Gastroesophageal sphincter (tissue), 3 donors: ENCODE results near the gene SLFN12L.
A peak's percentile ranks its signal among the peaks of the same experiment; 100 is the strongest.

Experiments used
- CTCF ChIP-seq, 4 experiments: fragments of 200-600 bp in 2 of 4; fragments of 450-650 bp in 2 of 4; sonication (generic) in 1 of 4; IDR thresholded peaks; one replicate each; pipeline ENCODE4 v1.5.1; 2017 to 2019; ENCODE audit warnings: antibody characterized with exemption in 4 of 4, mild to moderate bottlenecking in 2 of 4, moderate library complexity in 2 of 4
- EP300 ChIP-seq: sonication (generic); formaldehyde crosslinking; IDR thresholded peaks from one replicate; pipeline ENCODE4 v1.6.1; 2017; ENCODE audit warnings: antibody characterized with exemption, mild to moderate bottlenecking
- POLR2A ChIP-seq, 2 donors: fragments of 450-650 bp; IDR thresholded peaks; one replicate each; pipeline ENCODE4 v1.6.1; 2017; ENCODE audit warnings: antibody characterized with exemption in 2 of 2, mild to moderate bottlenecking in 2 of 2, moderate library complexity in 1 of 2
- POLR2AphosphoS5 ChIP-seq: sonication (generic); formaldehyde crosslinking; IDR thresholded peaks from one replicate; pipeline ENCODE4 v1.6.1; 2017; ENCODE audit warnings: antibody characterized with exemption

- peak in 2 of 4 experiments; percentile 5 to 48 for TF ChIP-seq CTCF (IDR thresholded peaks at IDR 0.05)
- TF ChIP-seq EP300 = no peak
- TF ChIP-seq POLR2A (IDR thresholded peaks at IDR 0.05) = no peak
- no peak for TF ChIP-seq POLR2AphosphoS5
Observed at GRCh38 chr17:35555691-35556090, 18.2 kb upstream of the SLFN12L start.
